IPS-18c (cell line): Measurements from ENCODE around the gene RAPGEF1.

Experiments used
- H3K4me3 ChIP-seq: 2 replicates; pipeline ENCODE4 v1.7.0; 2013; ENCODE audit warnings: low read depth, mild to moderate bottlenecking, low read length, moderate library complexity; ENCODE audit not compliant: insufficient read depth
- H3K9me3 ChIP-seq: one replicate; pipeline ENCODE4 v1.6.1; 2013; ENCODE audit warnings: mild to moderate bottlenecking, low read length, moderate library complexity; ENCODE audit not compliant: control insufficient read depth, insufficient read depth

The RAPGEF1 gene

DNA sequence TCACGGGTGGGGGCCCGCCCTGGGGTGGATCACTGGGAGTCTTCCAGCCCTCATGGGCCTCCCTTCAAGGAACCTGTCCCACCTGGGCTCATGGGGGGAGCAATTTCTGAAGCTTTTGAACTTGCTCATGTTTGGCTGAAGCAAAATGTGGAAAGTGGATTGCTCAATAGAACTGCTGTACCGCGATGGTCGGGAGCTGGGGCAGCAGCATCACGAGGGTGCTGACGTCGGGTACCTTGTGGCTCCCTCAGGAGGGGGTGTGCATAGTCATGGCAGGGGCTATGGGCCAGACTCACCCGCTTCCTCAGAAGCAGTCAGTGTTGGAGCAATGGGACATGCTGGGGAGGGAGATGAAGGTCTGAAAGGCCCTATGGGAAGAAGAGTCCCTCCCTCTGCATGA, 136.7 kb downstream of the RAPGEF1 start:
- Histone ChIP-seq H3K4me3 (no peak overlapping the region), H3K9me3 (no peaks in the 10 kb centered on the region)

GRCh38 chr9:131601683-131602181, 138.1 kb downstream of the RAPGEF1 start:
- H3K9me3 ChIP-seq: no peaks in the 10 kb centered on the region
- no peak overlapping the region for H3K4me3 ChIP-seq

- Histone ChIP-seq H3K9me3 (peaks cover 2% of the 10 kb centered on the region), H3K4me3 (no peak overlapping the region)
Observed at GRCh38 chr9:131598121-131598520, 141.8 kb downstream of the RAPGEF1 start.

DNA sequence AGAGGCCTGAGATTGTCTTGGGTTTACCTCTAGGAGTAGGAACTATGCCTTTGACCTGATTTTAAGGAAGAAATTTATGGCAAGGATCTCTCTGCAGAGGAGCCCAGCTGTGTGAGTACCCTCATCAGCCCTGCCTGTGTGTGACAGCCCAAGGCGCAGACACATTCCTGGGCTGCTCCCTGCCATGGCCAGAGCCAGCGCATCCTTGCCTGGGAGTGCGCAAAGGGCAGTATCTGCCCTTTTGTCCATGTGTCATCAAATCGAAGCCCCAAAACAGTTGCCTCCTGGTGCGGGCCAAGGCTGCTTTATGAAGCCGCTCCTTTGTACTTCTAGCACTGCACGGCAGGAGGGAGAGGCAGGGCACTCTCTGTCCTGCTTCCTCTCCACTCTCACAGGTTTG, 142.6 kb downstream of the RAPGEF1 start:
- Histone ChIP-seq H3K9me3 (peaks cover 2% of the 10 kb centered on the region), H3K4me3 (no peak overlapping the region)

GRCh38 chr9:131596430-131596743, 143.5 kb downstream of the RAPGEF1 start:
- peaks cover 2% of the 10 kb centered on the region for H3K9me3 ChIP-seq
- H3K4me3 ChIP-seq: no peak overlapping the region

DNA sequence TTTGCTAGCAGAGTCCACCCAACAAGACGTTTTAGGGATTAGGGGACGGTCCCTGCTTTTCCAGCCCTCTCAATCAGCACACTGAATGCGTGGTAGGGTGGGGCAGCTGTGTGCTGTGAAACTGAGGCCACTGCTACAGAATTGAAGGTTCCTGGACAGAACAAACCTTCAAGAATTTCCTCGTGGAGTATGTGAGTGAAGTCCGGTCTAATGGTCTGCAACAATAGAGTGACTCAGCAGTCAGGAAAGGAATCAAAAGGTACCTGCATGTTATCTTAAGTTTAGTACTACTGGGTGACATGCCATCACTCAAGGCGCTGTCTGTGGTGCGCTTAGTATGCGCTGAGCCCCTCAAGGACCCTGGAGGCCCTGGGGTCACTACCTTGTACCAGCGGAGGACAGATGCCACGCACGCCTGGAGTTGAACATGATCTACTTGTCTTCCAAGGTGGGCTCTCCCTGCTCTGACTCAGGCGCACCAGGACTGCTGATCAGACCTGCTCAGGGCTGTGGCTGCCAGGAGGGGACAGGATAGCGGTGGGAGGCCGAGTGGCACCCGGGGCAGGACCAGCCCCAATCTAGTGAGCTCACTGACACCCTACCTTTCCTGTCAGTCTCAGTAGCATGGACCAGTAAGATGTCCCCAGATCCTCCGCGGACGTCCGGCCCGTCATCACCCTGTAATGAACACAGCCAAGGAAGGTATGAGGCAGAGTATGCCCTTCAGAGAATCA, 144.0 kb downstream of the RAPGEF1 start:
- no peak overlapping the region for H3K4me3 ChIP-seq

DNA sequence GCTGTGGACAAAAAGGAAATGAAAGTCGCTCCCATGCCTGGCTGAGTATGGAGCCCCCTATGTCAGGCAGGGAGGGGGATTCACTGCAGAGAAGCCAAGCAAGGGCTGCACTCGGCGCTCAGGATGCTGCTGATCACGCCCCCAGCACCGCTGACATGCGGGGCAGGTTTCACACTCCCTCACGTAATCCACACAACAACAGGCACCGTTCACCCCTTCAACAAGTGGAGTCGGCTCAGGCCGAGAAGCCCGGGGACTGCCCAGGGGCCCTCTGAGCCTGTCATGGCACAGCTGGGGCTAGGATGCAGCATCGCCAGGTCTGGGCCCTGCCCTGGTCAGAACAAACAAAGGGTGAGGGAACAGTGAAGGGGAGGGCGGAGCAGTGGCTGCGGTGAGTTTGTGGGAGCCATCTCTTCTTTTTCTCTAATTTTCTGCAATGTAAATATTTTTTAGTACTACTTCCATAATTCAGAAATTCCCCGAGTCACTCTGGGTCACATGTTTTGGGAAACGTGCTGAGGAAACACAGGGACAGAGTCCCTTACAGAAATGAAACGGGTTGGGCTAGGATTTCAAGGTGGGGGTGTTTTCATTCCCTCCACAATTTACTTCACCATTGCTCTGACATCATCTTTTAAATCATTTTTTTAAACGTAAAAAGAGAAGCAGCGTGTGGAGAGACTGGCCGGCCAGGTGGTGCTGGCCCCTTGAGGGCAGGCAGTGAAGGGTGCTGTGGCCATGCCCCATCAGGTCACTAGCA, 144.8 kb downstream of the RAPGEF1 start:
- H3K4me3 ChIP-seq: no peak overlapping the region
- H3K9me3 ChIP-seq: peaks cover 2% of the 10 kb centered on the region

More for the DNA sequence above, 144.0 kb downstream of the RAPGEF1 start:
- H3K9me3 ChIP-seq: peaks cover 2% of the 10 kb centered on the region

DNA sequence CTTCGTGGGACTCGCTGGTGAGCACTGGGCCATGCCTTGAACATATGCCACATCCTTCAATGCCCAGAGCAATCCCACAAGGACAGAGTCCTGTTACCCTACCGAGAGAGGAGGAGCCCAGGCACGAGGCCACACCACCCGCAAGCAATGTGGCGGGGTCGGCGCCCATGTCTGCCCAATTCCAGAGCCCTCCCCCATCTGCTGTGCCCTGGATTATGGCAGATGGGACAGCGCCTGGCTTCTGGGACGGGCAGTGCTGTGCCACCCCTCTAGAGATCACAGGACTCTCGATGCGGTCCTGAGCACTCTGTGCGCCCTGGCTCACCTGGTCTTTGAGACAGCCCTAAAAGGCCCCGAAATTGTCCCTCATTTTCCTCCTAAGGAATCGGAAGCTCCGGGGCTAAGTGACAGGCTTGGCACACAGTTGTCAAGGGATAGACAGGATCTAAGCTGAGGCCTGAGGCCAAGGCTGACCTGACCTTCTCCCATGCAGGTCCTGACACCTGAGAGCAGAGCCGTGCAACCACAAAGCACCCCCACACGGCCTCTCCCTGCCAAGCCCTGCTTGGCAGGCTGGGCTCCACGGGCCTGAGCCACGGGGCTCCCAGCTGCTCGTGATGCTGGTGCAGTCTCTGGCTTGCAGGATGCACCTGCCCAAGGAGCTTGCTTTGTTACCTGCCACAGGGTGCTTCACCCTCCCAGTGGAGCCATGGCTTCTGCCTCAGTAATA, 145.8 kb downstream of the RAPGEF1 start:
- H3K9me3 ChIP-seq: peaks cover 2% of the 10 kb centered on the region
- H3K4me3 ChIP-seq: no peak overlapping the region

DNA sequence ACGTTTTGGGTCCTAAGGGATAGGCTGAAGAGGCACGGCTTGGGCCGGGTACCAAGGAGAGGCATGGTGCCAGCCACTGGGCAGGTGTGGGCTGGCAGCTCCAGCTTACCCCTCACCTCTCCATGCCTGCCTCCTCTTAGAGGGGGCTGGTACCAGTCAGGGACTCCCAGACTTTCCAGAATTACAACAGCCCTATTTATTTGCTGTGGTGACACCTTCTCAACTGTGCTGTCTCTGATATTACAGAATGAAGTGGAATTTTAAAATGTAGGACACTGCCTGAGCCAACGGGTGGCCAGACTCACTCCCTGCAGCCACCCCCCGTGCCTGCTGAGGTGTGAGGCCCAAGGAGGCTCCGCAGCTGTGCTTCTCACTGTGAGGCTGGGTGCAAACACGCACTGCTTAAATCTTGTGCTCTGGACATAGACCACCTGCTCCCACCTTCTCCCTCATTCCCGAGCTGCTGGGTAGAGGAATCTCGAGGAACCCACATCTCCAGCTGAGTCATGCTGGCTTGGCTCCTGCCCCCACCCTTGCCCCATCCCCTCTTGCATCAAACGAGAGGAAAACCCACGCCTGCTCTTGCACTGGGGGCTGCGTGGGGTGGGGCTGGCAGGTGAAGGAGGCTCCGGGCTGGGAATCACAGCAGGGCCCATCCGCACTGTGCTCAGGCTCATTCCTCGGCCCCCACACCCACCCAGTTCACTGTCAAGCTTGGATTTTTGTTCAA, 146.6 kb downstream of the RAPGEF1 start:
- Histone ChIP-seq H3K9me3 (peaks cover 2% of the 10 kb centered on the region), H3K4me3 (no peak overlapping the region)

GRCh38 chr9:131591845-131592208, 148.0 kb downstream of the RAPGEF1 start:
- peaks cover 2% of the 10 kb centered on the region for H3K9me3 ChIP-seq
- H3K4me3 ChIP-seq: no peak overlapping the region

DNA sequence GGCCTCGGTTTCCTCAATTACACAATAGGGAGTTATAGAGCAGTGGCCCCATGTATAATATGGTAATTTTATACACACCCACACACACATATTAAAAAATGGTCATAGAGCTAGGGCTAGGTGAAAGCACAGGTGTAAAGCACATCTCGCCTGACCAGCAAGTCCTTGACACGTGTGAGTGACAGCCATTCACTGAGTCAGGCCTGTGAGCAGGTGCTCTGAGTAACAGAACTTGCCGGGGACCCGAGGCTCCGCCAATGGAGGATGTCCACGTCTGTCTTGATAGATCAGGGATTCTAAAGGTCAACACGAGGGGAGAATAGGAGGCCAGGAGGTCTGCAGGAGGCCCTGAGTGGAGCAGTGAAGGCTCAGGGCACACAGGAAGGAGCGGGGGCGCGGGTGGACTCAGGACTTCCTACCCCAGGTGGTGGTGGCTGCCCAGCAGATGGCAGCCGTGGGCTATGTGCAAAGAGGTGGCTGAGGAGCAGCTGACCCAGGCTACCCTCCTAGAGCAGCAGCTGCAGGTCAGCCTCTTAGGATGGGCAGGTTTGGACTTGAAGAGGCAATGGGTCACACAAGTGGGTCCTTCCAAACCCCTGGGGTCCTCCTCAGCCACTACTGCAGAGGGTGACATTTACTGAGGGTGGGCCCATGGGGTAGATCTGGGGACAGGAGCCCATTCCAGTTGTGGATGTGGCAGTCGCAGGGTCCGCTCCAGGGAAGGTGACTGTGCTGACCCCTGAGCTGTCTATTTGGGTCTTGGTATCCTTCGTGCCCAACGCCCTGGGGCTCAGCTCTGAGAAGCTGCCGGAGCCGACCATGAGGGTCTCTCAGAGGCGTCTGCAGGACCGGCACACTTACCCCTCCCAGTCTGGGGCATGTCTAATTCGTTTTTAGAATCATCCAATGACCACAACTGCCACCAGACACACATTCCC, 148.7 kb downstream of the RAPGEF1 start:
- Histone ChIP-seq H3K9me3 (peaks cover 2% of the 10 kb centered on the region), H3K4me3 (no peak overlapping the region)

DNA sequence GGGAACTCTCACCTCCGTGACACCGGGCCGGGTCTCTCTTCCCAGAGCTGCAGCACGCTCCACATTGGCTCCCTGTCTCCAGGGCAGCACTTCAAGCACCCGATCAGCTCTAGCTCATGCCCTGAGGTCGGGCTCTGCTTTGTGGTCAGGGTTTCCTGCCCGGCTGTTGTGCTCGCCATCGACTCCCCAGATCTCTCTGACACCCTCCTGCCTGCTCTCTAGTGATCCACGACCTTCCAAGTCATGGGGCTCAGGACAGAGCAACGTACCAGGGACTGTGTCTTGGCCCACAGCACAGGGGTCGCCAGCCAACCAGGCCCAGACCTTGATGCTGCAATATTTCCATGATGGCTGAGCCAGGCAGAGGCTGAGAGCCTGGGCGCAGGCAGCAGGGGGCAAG, 149.4 kb downstream of the RAPGEF1 start:
- H3K9me3 ChIP-seq: peaks cover 2% of the 10 kb centered on the region
- H3K4me3 ChIP-seq: no peak overlapping the region

- peaks cover 1% of the 10 kb centered on the region for H3K9me3 ChIP-seq
- no peak overlapping the region for H3K4me3 ChIP-seq
Observed at GRCh38 chr9:131589993-131590392, 149.9 kb downstream of the RAPGEF1 start.

GRCh38 chr9:131589124-131589711, 150.7 kb downstream of the RAPGEF1 start:
- Histone ChIP-seq H3K4me3 (no peak overlapping the region), H3K9me3 (no peaks in the 10 kb centered on the region)

- Histone ChIP-seq H3K4me3 (no peak overlapping the region), H3K9me3 (no peaks in the 10 kb centered on the region)
Observed at GRCh38 chr9:131588396-131588795, 151.5 kb downstream of the RAPGEF1 start.

DNA sequence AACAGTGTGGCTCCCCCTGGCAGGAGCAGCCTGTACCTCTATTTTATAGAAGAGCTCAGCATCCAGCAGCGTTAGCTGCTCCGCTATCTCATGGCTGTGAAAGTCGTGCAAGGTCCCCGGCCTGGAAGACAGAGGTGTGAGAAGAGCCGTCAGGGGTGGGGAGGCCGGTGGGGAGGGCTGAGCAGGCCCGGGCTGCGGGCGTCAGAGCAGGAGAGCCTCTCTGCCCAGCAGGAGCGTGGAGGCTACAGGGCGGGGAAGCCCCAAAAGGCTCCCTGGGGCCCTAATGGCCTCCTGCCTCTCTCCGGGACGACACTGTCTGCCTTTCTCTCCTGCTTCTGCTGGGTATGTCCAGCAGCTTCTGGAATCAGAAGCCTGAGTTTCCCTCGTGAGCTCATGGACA, 152.0 kb downstream of the RAPGEF1 start:
- no peaks in the 10 kb centered on the region for H3K9me3 ChIP-seq
- no peak overlapping the region for H3K4me3 ChIP-seq
